Measurements from ENCODE around the gene TP53AIP1. TPM values are rescaled to one million over a fixed set of nuclear protein-coding genes. Genes with fewer than 3 reads are reported as not detected.

TP53AIP1 gene
- under 1 TPM in 1 of 4 donors, not detected in 3; 0.07 TPM for total RNA-seq
- polyA plus RNA-seq: under 1 TPM in 2 of 3 donors, not detected in 1; 0.08 to 0.51 TPM
- long read RNA-seq, donor 1: 0 reads
- long read RNA-seq, donor 2: 0 reads

- TF ChIP-seq CTCF (IDR thresholded peaks at IDR 0.05): no peak
- H3K27me3 ChIP-seq (ENCODE audit: insufficient read depth in 3 of 3, low read length in 2 of 3): peaks cover 0 to 30% (median 1%) of the 10 kb centered on the region in 3 donors
- DNase-seq: no peak
- intact Hi-C loops (cut with DNase I): no loop called here
- no peaks in the 10 kb centered on the region for H3K9me3 ChIP-seq
- H3K27ac ChIP-seq: no peak within 1 kb of the TSS
- WGBS, 3 donors: 85 to 89% (median 87%) methylated on average over 19 to 21 of the region's 21 CpGs
- no peak within 1 kb of the TSS for H3K4me3 ChIP-seq
- no peaks in the 10 kb centered on the region for H3K36me3 ChIP-seq (ENCODE audit: insufficient read depth in 1 of 2, low read depth in 1 of 2)
- ATAC-seq: no peak
- H3K4me1 ChIP-seq: no peaks in the 10 kb centered on the region
Observed at GRCh38 chr11:128942817-128943427, at the start of gene TP53AIP1. Gene TP53AIP1, minus strand, starts transcription at chr11:128942871. Its CDS starts 5,053 bp downstream, at chr11:128937818.

DNA sequence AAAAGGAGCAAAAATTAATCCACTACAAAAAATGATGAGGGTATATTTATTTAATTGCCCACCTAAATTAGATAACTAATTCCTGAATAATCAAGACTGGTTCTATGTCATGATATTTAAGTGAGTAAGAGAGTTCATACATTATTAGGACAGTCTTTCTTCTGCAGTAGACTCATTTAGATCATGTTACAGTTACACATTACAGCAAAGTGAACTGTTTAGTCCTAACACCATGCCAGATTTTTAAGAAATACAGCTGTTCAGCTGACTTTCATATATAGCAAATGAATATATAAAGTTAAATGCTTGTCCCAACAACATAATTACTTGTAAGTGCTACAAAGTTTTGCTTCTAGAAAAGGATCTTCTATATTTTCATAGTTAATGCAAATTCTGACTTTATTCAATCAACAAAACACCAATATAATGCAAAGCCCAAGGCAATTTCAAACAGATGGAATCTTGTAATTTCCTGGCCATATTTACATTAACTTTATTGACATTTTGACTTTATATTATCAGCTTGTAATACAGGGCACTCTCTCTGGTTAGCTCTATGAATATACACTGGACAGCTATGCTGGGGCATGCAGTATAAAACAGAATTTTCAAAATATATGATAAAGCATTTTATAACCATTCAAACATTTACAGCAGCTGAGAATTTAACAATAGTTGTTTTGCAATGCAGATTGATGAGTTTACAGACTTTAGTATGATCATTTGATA, 45.7 kb upstream of the TP53AIP1 start:
- H3K4me3 ChIP-seq: no peak overlapping the region
- intact Hi-C loops (cut with DNase I): no loop called here
- no peak for TF ChIP-seq CTCF (IDR thresholded peaks at IDR 0.05)

DNA sequence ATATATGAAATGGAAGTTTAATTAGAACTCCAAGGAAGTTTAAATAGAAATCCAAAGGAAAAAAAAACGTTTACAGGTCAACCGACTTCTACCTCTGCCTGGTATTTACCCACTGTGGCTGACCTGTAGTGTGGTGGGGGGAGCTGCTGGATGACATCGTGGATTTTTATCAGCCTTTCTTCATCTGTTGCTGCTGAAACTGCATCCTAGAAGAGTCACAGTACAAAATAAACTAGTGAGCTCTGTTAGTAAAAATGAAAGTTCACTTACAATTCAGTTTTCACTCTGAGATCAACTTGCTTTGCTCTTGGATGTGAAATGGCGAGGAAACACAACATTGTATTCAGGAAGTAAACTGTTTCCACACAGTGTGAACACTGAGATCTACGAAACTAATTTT, 43.2 kb upstream of the TP53AIP1 start:
- Histone ChIP-seq H3K36me3 (ENCODE audit: insufficient read depth in 1 of 2, low read depth in 1 of 2) (peaks cover 0 to 26% of the 10 kb centered on the region in 2 donors), H3K4me1 (no peaks in the 10 kb centered on the region), H3K9me3 (no peaks in the 10 kb centered on the region), H3K4me3 (no peak overlapping the region), H3K27me3 (ENCODE audit: insufficient read depth in 3 of 3, low read length in 2 of 3) (no peaks in the 10 kb centered on the region), H3K27ac (no peak overlapping the region)
- DNase-seq: no peak
- intact Hi-C loops (cut with DNase I): no loop called here
- no peak for ATAC-seq
- no peak for TF ChIP-seq CTCF (IDR thresholded peaks at IDR 0.05)
- 81 to 84% (median 84%) methylated on average over 5 of the region's 5 CpGs for WGBS, 3 donors

More for the DNA sequence above, 45.7 kb upstream of the TP53AIP1 start:
- Histone ChIP-seq H3K4me1 (no peaks in the 10 kb centered on the region), H3K36me3 (ENCODE audit: insufficient read depth in 1 of 2, low read depth in 1 of 2) (peaks cover 0 to 15% of the 10 kb centered on the region in 2 donors), H3K27me3 (ENCODE audit: insufficient read depth in 3 of 3, low read length in 2 of 3) (no peaks in the 10 kb centered on the region), H3K27ac (no peak overlapping the region), H3K9me3 (no peaks in the 10 kb centered on the region)
- ATAC-seq: no peak
- DNase-seq: no peak

DNA sequence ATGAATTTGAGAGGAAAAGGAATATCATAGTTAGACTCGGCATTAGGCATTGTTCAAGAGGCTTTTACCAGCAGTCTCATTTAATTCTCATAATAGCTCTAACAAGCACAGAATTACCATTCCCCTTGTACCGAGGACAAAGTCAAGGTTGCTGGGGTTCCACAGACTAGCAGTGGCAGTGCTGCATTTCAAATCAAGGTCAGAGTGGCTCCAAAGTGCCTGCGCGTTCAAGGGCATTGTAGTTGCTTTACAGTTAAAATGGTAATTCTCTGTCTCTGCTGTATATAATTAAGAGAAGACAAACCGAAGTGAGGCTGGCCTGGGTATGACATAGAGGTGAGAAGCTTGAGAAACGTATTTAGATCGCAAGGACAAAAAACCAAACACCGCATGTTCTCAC, 40.4 kb upstream of the TP53AIP1 start:
- Histone ChIP-seq H3K27me3 (ENCODE audit: insufficient read depth in 3 of 3, low read length in 2 of 3) (no peaks in the 10 kb centered on the region), H3K36me3 (ENCODE audit: insufficient read depth in 1 of 2, low read depth in 1 of 2) (peaks cover 0 to 54% of the 10 kb centered on the region in 2 donors), H3K27ac (no peak overlapping the region), H3K4me1 (no peaks in the 10 kb centered on the region), H3K4me3 (no peak overlapping the region), H3K9me3 (no peaks in the 10 kb centered on the region)
- DNase-seq: no peak
- intact Hi-C loops (cut with DNase I): no loop called here
- 87 to 95% (median 90%) methylated on average over 8 of the region's 8 CpGs for WGBS, 3 donors
- no peak for ATAC-seq
- no peak for TF ChIP-seq CTCF (IDR thresholded peaks at IDR 0.05)
